Right lung (tissue), 5 donors: ENCODE measurements around the gene GALNT1. TPM values are rescaled to one million over a fixed set of nuclear protein-coding genes. Genes with fewer than 3 reads are reported as not detected.

Experiments
- DNase-seq, 2 donors: peaks; one replicate each; pipeline ENCODE4 v3.0.0-alpha.2; 2013
- polyA plus RNA-seq, 5 donors: library from polyadenylated mRNA; unstranded; fragments of 120-200 nt; gene quantifications; one replicate each; pipeline versions ENCODE4 v1.2.1 to v1.2.3, GENCODE V29; 2013; ENCODE audit warnings: inconsistent platforms in 1 of 5, low replicate concordance in 1 of 5; ENCODE audit not compliant: insufficient read length in 5 of 5, insufficient read depth in 1 of 5

The GALNT1 gene
- polyA plus RNA-seq, 5 donors = 84.7 to 129 (median 108) TPM

DNA sequence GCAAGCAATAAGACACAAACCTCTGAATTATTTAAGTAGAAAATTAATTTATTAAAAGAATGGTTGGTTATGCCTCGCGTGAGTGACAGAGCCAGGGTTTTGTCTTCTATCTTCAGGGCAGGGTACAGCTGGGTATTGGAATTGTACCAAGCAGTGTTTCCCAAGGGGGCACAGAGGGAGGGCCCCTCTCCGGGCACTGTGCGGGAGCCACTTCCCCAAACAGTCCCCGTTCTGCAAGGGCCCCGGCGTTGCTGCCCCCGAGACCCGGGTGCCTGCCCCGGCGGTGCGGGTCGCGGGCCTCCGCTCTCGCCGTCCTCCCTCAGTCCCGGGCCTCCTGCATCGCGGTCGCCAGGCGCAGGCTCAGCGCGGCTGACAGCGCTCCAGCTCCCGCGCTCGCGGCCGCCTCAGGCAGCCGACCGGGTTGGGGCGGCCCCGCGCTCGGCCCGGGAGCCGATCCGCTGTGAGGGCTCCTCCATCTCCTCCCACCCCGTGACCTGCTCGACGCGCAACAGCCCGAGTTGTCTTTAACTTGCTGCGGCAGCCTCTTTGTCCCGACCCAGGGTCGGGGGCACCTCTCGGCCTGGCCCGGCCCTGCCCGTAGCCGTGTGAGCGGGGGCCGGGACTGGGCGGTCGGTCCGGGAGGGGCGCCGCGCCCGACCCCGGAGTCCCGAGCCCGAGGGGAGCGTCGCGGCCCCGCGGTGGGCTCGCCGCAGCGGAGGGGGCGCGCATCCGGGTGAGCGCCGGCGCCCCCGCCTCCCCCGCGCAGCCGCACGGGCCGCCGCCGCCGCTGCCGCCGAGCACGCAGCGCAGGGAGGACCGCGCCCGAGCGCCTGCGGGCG lies 620 bp upstream of the GALNT1 start:
- DNase-seq = peak; percentile 70 to 71

DNA sequence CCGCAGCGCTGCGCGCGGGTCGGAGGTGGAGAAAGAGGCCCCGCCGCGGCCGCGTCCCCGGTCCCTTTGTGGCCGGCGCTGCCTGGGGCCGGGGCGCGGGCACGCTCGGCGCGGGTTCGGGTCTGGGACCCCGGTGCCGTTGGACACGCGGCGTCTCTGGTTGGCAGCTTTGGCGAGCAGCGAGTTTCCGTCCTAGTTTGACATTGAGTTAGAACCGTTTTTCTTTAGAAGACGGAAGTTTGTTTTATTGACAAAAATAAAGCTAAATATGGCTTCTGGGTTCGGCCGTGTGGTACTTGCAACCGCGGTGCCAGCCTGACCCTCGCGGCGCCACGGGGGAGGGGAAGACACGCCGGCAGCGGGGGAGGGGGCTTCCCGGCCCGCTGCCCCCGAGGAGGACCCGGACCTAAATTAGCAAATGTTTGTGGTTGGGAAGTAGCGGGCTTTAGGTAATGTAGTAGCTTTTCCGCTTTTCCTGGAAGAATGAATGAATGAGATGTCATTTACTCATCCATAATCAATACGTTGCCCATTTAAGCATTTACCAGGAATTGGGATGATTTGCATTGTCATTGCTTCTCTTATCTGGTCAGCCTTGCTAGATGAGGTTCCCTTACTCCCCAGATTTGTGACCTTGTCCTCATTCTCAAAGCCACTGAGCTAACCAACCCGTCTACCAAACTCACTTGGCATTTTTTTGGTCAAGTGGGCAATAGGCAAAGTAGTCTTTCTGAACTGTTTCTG lies 530 bp downstream of the GALNT1 start:
- no peak for DNase-seq

DNA sequence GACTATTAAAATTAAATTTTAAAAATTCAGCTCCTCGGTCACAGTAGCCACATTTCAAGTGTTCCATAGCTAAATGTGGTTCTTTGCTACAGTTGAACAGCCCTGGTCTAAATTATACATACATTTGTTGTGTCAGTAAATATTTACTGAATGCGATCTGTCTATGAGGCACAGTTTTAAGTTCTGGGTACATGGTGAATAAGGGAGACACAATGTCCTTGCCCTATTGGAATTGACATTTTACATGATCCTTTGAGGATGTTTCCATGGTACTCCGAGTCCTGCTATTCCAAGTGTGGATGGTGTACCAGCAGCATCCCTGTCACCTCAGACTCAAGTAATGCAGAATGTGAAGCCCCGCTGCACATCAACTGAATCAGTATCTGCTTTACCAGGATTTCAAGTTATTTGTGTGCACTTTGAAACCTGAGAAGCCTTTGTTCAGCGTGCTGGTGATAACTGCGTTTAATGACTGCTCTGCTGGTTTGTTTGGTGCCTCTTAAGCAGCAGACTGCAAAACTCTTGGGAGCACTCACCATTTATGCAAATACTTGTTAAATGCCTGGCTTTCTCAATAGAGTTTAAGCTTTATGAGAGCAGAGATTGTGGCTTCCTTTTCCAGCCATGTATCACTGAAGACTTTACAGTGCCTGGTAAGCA lies 1.5 kb downstream of the GALNT1 start:
- no peak for DNase-seq

DNA sequence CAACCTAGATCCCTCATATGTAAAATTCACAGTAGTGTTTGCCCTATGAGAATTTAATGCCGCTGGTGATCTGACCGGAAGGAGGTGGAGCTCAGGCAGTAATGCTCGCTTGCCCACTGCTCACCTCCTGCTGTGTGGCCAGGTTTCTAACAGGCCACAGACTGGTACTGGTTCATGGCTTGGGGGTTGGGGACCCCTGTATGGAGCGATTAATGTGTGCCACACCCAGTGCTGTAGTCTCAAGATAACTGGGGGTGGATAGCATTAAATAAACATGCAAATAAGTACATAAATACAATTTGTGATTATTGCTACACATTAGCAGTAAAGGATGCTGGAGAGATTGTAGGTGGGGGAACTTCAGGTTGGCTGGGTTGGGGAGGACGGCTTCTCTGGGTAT lies 3.2 kb downstream of the GALNT1 start:
- no peak for DNase-seq

DNA sequence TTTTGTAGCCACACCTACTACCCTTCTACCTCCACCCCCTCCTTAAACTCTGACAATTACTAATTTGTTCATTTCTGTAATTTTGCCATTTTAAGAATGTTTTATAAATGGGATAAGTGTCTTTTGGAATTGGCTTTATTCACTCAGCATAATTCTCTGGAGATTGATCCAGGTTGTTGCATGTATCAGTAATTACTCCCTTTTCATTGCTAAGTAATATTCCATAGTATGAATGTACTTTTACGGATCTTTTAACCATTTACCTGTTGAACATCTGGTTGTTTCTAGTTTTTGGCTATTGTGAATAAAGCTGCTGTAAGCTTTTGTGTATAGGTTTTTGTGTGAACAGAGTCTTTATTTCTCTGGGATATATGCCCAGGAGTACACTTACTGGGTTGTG lies 4.1 kb downstream of the GALNT1 start:
- no peak for DNase-seq

DNA sequence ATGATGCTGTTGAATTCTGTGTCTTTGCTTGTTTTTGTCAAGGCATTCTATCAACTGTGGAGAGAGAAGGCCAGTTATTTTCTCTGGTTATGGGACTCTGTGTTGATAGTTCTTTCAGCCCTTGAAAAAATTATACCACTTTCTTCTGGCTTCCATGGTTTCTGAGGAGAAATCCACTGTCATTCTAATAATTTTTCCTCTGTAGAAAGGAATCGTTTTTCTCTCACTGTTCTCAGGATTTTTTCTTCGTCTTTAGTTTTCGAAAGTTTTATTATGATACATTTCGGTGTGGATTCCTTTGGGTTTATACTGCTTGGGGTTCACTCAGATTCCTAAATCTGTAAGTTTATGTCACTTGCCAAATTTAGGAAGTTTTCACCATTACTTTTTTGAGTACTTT lies 6.6 kb downstream of the GALNT1 start:
- DNase-seq = no peak

DNA sequence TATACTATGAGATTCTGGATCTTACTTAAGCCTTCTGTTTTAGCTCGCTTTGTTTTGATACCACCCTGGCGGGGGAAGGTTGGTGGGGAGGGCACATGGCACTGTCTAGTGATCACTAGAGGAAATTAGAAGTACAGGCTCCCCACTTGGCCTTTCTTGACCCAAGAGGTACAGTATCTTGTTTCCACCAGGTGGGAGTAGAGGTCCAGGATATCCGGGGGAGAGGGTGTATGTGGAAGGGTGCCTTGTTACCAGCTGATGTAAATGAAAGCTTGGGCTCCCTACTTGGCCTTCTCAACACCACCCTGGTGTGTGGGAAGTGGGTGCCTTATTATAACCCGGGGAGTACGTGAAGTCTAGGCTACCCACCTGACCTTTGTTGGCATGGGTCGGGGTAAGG lies 7.5 kb downstream of the GALNT1 start:
- no peak for DNase-seq

DNA sequence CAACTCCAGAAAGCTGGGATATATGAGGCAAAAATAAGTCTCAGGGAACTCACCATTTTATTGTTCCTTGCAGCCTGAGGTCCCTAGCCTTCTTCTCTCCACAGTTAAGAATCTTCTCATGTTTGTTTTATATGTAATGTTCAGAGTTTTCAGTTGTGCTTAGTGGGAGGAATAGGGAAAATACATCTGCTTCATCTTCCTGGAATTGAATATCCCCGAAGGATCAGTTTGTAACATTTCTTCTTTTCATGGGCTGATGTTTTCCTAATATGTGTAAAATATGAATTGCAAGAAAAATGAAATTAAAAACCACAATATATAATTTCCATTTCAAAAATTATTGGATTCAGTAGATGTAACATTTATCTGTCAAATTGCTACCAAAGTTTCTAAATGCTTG lies 8.0 kb downstream of the GALNT1 start:
- no peak for DNase-seq

DNA sequence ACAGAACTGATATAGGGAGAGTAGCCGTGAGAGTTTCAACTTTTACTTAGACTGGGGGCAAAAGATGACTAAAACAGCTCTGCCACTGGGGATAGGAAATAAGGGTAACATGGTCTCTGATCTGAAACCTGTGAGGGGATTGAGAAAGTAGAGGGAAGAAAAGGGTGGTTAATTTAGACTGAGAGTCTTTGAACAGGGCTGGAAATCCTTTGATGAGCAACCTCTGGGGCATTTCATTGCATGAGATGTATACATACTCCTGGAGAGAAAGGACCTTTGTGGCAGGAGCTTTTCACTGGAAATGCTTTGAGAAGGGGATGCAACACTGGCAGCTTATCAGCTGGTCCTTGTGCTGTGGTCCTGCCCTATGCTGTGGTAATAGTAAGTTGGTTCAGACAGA lies 9.4 kb downstream of the GALNT1 start:
- no peak for DNase-seq

DNA sequence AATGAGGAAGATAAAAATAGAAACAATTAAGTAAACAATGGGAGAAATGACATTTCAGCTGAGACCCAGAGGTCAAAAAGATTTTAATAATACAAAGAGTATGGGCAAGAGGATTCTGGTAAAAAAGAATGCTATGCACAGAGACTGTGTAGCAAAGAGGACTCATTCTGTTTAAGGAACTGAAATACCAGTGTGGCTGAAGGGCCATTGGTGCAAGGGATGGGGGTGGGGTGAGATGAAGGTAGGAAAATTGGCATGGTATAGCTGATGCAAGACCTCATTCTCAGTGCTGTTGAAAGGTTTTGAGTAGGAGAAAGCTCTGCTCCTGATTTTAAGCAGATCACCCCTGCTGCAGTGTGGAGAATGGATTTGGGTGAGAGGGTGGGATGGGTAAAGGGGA lies 10.8 kb downstream of the GALNT1 start:
- no peak for DNase-seq

DNA sequence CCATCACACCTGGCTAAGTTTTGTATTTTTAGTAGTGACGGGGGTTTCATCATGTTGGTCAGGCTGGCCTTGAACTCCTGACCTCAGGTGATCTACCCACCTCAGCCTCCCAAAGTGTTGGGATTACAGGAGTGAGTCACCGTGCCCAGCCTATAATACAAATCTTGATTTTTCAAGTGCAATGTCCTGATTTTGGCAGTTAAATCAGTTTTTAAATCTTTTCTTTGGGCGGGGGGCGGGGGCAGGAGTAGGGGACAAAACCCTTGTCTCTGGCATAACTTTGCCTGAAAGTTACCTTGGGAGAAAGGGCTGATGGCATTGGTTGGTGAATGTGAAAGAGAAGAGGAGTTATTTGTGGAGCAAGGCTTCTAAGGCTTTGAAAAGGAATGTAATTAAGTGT lies 12.3 kb downstream of the GALNT1 start:
- no peak for DNase-seq

DNA sequence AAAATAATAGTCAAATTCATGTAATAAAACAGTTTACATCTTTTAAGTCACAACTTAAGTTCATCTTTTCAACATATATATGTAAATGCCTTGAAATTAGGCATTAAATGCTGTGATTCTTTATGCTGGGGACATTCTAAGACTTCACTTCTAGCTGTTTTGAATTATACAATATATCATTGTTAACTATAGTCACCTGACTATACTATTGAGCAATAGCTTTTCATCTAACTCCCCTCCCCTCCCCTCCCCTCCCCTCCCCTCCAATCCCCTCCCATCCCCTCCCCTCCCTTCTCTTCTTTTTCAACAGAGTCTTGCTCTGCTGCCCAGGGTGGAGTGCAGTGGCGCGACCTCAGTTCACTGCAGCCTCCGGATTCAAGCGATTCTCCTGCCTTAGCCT lies 16.2 kb downstream of the GALNT1 start:
- no peak for DNase-seq

DNA sequence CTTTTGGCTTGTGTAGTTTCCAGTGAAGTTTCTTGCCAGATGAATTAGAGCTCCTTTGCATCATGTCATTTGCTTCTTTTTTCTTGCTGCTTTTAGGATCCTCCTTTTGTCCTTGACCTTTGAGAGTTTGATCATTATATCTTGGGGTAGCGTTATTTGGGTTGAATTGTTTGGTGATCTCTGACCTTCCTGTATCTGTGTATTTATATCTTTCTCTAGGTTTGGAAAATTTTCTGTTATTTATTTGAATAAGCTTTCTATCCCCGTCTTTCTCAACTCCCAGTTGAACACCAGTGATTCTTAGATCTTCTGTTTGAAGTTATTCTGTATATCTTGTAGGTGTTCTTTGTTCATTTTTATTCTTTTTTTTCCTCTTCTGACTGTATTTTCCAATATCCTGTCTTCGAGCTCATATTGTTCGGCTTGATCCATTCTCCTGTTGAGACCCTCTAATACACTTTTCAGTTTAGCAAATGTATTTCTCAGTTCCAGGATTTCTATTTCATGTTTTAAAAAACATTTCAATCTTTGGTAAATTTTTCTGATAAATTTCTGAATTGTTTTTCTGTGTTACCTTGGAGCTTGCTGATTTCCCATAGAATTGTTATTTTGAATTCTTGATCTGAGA lies 20.8 kb downstream of the GALNT1 start:
- no peak for DNase-seq

DNA sequence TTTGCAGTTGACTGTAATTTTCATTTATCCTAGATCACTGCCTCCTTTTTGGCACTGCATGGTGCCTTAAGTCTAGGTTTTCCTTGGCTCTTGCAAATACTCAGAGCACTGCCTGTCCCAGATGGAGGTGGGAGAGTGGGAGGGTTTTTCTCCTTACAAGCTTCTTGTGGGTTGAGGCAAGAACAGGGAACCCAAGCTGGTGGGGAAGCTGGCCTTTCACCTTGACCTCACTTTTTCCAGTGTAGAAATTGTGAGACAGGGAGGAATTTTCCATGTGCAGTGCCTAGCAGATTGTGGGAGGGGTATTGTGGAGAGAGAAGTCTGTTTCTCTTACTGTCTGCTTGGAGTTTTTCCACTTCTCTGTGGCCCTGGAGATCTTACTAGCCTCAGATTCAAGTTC lies 21.5 kb downstream of the GALNT1 start:
- no peak for DNase-seq

DNA sequence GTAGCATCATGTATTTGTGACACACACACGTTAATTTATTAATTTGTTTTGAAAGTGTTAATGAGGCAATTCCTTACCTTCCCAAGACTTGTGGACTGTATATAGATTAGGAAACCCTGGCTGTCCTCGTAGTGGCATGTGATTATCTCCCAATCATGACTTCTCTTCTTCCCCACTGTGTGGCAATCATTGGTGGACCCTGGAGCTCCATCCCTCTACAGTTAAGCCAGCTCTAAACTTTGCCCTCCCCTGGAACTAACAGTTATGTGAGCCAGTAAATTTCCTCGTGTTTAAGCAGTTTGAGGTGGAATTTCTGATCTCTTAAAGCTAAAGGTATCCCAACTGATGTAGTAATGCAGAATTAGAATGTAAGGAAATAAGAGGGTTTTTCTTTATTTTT lies 22.0 kb downstream of the GALNT1 start:
- no peak for DNase-seq

DNA sequence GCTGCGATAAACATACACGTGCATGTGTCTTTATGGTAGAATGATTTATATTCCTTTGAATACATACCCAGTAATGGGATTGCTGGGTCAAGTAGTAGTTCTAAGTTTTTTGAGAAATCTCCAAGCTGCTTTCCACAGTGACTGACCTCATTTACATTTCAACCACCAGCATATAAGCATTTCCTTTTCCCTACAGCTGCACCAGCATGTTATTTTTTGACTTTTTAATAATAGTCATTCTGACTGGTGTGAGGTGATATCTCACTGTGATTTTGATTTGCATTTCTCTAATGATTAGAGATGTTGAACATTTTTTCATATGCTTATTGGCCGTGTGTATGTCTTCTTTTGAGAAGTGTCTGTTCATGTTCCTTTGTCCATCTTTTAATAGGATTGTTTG lies 22.8 kb downstream of the GALNT1 start:
- no peak for DNase-seq

DNA sequence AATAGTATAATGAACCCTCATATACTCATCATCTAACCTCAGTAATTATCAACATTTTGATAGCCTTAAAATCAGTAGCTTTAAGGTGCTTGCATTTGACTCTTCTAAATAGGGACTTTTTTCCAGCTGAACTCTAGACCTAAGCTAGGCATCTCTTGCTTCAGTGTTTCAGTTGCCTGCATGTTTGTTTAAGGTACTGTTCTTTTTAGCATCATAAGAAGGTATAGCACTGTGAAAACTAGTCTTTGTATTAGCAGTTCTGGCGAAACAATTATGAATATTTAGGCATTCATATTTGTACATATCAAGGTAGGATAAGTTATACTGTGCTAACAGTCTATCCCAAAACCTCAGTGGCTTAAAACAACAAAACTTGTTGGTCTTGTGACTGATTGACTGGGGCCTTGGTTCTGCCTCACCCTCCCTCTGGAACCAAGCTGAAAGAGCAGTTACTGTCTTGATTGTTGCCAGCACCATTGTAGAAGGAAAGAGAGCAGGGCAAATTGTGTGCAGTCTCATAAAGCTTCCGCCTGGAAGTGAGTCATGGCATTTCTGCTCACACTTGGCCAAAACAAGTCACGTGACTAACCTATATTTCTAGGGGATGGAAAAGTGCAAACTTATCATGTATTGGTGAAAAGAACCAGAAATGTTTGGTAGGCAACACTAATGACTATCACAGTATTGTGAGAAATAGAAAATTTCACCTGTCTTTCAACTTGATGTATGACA lies 24.3 kb downstream of the GALNT1 start:
- no peak for DNase-seq

DNA sequence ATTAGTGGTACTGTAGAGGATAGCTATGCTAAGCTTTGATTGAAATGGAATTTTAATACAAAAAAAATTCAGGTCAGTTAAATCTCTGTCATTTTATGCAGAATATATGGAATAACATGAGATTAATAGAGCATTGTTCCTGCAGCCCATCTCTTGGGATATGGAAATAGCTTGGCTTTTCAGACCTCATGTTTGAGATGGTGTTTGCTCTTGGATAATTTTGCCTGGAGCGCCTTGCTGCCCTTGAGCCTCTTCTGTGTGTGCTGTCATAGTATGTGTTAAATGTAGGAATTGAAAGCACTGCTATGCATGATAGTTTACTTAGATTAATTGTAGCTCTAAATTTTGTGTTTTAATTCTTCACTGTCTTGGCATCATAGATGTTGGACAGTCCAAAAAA lies 27.7 kb downstream of the GALNT1 start:
- no peak for DNase-seq

DNA sequence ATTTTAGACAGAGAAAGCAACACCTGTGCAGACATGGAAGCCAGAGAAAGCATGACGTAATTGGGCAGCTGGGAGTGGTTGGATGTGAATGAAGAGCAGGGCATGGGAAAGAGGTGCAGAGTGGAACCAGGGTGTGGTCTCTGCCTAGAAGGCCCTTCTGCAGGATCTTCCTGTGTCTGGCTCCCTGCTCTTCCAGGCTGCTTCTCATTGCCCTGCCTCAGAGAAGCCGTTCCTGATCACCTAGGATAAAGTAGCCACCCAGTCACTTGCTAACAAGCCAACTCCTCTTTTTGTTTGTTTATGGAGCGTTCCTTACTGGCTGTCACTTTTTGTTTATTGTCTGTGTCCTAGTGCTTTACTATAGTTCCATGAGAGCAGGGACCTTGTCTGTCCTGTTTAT lies 28.5 kb downstream of the GALNT1 start:
- no peak for DNase-seq

DNA sequence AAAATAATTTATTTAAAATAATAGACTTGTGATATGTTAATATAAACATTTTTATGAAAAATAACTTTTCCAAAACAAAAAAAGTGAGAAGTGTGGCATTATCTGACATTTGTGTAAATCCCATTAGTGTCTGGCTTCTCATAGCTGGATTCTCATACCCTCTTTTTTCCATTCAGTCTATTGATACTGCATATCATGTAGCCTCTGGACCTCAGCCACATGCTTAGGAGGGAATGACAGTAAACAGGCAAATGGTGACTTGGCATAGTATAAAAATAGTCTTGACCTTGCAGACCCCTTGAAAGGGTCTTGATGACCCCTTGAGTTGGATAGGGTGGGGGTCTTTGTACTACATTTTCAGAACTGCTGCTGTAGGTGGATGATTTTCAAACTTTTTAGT lies 29.2 kb downstream of the GALNT1 start:
- DNase-seq = no peak

DNA sequence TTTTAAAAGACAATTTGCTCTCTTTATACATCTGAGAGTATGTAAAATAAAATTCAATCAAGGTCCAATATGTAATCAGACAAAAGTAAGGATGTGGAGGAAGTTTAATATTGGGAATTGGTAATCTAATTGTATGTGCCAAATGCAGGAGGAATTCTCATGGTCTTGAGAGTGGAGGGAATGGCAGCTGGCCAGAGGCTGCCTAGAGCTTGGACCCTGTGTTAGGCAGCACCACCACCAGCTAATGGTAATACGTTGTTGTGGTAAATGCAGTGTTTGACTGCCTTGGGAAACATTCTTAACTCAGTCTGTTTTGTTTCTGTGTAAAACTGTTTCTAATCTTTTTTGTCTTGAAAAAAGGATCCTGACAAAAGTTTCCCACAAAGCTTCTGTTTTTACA lies 30.0 kb downstream of the GALNT1 start:
- DNase-seq = no peak

DNA sequence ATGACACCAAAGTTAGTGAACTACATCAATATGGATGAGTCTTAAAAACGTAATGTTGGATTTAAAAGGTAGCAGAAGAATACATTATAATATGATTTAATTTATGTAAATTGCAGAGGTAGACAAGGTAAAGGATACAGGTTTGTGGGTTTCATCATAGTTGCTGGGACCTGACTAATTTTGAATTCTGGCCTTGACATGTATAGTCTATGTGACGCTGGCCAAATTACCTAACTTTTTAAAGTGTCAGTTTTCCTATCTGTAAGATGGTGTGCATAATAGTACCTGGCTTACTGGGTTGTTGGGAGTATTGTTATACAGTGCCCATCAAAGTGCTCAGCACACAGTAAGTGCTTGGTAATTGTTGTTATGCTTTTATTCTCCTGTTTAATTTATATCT lies 34.5 kb downstream of the GALNT1 start:
- DNase-seq = no peak
